Activated effector memory CD4-positive, alpha-beta T cell treated with anti-CD3 and anti-CD28 coated beads, Interleukin-2, amount 50 U/mL, for 16 hours (primary cell): Measurements from ENCODE around the gene ATP2B3.
"Not testable (repeated sequence)": the region's sequence is repeated elsewhere in the genome, so short reads cannot be mapped to it uniquely, and the experiment has no call there.

Experiments
- DNase-seq: peaks from one replicate; pipeline ENCODE4 v3.0.0-alpha.2; 2020

ATP2B3 gene

GRCh38 chrX:153598541-153599191 is 81.2 kb downstream of the ATP2B3 start, which contains the start of gene CCNQ:
TSS of gene CCNQ (minus strand) at chrX:153599139. CDS start at chrX:153599073, 66 bp downstream.
- peak; percentile 74 for DNase-seq

GRCh38 chrX:153599192-153600031 is 82.0 kb downstream of the ATP2B3 start:
- DNase-seq, result peak; percentile 95

GRCh38 chrX:153600032-153600373 is 82.6 kb downstream of the ATP2B3 start:
- peak; percentile 64 for DNase-seq

GRCh38 chrX:153600921-153601320 is 83.5 kb downstream of the ATP2B3 start:
- no peak for DNase-seq

DNA sequence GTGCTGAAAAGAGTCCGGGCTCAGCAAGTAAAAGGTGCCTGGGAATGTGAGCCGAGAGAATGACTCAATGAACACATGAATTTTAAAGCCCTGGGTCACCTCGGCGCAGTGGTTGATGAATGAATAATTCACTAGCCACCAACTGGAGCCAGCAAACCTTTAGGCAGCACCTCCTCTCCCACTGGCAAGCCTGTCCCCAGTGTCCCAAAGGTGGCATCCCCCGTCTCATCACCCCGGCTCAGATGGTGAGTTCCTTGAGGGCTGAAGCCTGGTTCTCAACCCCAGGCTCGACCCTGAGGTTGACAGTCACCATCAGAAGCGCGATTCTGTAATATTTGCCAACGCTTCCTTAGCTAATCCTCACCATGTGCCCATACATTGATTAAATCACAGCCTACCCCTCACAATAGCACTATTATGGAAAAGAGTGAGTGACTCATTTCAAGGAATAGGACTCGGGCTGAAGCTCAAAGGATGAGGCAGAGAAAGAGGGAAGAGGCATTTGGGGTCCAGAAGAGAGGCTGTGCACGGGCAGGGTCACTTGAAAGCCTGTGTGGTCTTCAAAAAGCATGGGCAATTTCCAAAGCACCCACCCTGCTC is 84.2 kb downstream of the ATP2B3 start:
- no peak for DNase-seq

GRCh38 chrX:153602601-153603000 is 85.2 kb downstream of the ATP2B3 start:
- DNase-seq, result no peak

DNA sequence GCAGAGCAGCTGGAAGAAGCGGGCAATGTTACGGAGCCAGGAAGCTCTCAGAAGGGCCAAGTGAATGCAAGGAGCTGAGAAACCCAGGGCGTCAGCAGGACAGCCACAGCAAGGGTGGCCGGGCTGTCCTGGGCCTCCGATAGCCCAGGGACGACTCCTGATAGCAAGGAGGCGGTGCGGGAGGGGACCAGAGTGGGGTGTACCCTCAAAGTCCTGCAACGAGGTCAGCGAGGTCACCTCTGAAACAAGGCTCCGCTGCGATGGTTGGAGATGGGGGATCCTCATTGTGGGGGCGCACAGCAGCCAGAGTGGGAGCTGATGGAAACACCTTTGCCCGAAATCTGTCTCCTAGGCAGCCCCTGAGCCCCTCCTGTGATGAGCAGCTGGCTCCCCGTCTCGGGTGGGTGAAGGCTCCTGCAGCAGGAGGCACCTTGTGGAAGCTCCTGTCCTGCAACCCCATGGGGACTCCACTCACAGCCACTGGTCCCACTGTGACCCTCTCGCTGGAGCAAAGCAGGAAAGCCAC is 85.8 kb downstream of the ATP2B3 start:
- DNase-seq, result no peak

- not testable (repeated sequence) for DNase-seq
Measured at GRCh38 chrX:153604666-153605380, 87.4 kb downstream of the ATP2B3 start.

- no peak for DNase-seq
Measured at GRCh38 chrX:153606503-153606902, 89.1 kb downstream of the ATP2B3 start.

GRCh38 chrX:153608376-153608775 is 90.9 kb downstream of the ATP2B3 start:
- DNase-seq, result no peak

DNA sequence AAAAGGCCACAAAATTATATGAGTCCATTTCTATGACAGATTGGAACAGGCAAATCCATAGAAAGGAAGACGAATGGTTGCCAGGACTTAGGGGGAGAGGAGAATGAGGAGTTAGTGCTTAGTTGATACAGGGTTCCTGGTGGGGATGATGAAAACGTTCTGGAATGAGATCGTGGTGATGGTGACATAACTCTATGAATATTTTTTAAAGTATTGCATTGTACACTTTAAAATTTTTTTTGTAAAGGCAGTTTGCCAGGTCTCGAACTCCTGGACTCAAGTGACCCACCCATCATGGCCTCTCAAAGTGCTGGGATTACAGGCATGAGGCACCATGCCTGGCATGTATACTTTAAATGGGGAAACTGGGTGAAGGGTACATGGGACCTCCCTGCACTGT is 91.4 kb downstream of the ATP2B3 start:
- DNase-seq, result no peak

- DNase-seq, result peak; percentile 91
Measured at GRCh38 chrX:153609917-153610835, 92.7 kb downstream of the ATP2B3 start.

DNA sequence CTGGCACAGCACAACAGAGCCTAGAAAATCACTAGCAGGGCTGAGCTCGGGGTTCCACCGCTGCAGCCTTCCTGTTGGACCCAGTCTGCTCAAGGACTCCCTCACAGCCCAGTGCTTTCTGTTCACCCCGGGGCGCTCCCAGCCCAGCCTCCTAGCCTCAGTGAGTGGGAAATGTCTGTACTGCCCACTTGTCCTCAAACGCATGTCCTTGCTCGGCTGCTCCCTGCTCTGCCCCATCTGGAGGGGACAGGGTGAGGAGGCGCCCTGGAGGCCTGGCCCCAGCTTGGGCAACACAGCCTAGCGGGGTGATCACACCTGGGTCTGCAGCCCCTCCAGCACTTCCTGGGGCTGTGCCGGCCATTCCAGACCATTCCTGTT is 93.4 kb downstream of the ATP2B3 start:
- no peak for DNase-seq

GRCh38 chrX:153611298-153612095 is 94.1 kb downstream of the ATP2B3 start:
- no peak for DNase-seq

- DNase-seq, result no peak
Measured at GRCh38 chrX:153612413-153612812, 95.0 kb downstream of the ATP2B3 start.

GRCh38 chrX:153614818-153615217 is 97.4 kb downstream of the ATP2B3 start:
- no peak for DNase-seq

DNA sequence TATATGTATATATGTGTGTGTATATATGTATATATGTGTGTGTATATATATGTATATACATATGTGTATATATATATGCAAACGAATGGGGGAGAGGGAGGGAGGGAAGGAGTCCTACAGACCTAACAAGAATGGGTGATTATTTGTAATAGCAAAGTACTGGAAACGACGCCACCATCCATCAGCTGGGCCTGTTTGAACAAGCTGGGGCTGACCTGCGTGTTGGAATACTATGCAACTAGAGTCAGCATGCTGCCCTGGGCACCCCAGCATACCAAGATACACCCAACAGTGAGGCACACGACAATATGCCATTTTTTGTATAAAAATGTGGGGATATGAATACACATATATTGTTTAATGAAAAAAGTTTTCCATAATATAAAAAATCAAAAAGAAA is 103.1 kb downstream of the ATP2B3 start:
- DNase-seq, result peak; percentile 4

- peak; percentile 28 for DNase-seq
Measured at GRCh38 chrX:153621949-153622598, 104.6 kb downstream of the ATP2B3 start.

DNA sequence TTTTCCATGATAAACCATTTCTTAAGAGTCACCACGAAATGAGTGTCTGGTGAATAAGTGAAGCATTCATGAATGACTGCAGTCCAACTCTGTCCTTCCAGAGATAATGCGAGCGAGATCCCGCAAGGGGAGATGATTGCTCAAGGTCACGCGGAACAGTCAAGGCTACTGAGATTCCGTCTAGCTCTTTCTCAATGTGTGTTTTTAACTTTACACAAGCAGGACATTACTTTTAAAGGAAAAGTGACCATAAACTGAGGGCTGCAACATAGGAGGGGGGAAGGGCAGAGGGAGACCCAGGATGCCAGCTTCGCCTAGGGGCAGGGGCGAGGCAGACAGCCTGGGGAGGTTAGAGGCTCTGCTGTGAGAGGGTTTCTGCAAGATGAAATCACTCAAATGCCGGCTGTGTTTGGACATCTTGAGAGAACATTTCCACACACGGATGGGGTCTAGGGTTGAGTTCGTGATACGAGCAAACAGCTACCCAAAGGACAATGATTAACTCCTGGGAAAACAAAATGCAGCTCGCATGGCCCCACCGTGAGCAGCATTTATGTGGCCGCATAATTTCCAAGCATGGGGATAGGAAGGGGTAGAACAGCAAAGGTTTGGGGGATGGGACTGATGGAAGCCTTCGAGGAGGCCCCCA is 105.3 kb downstream of the ATP2B3 start:
- no peak for DNase-seq
